ENCODE data around the gene MRTFA.
"Not testable (repeated sequence)": the region's sequence is repeated elsewhere in the genome, so short reads cannot be mapped to it uniquely, and the experiment has no call there.

The MRTFA gene

DNA sequence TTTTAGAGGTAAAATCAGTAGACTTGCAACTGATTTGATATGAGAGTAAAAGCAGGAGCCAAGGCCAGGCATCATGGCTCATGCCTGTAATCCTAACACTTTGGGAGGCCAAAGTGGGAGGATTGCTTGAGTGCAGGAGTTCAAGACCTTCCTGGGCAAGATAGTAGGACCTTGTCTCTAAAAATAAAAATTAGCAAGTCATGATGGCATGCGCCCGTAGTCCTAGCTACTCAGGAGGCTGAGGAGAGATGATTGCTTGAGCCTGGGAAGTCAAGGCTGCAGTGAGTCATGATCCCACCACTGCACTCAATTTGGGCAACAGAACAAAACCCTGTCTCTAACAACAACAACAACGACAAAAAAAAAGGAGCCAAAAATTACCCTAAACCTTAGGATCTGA is 252.6 kb downstream of the MRTFA start:
- no peaks in the 10 kb centered on the region for H3K27me3 ChIP-seq (ENCODE audit: control insufficient read depth in 1 of 2, insufficient read depth in 2 of 2, low read length in 2 of 2)
- H3K4me1 ChIP-seq (ENCODE audit: insufficient read depth, low read length) = no peaks in the 10 kb centered on the region
- H3K9me3 ChIP-seq (ENCODE audit: low read length) = no peaks in the 10 kb centered on the region
- no peak overlapping the region for H3K4me3 ChIP-seq (ENCODE audit: low read depth in 1 of 2, low read length in 2 of 2)
- H3K27ac ChIP-seq (ENCODE audit: low read depth, low read length) = no peak overlapping the region
- H3K9ac ChIP-seq (ENCODE audit: low read length) = no peak overlapping the region
- H3K36me3 ChIP-seq (ENCODE audit: insufficient read depth, low read length) = no peaks in the 10 kb centered on the region

DNA sequence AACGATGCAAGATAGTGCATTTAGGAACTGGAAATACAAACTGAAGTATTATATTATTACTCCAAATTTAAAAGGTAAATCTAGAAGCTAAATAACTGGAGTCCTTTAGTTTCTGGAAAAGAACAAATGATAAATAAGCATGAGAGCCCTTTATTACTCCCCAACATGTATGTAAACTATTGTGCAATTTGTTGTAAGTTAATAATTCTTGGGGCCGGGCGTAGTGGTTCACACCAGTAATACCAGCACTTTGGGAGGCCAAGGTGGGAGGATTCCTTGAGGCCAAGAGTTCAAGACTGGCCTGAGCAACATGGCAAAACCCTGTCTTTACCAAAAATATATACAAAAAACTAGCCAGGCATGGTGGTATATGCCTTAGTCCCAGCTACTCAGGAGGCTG is 255.1 kb downstream of the MRTFA start:
- no peaks in the 10 kb centered on the region for H3K36me3 ChIP-seq (ENCODE audit: insufficient read depth, low read length)
- no peaks in the 10 kb centered on the region for H3K9me3 ChIP-seq (ENCODE audit: low read length)
- H3K9ac ChIP-seq (ENCODE audit: low read length) = no peak overlapping the region
- H3K27ac ChIP-seq (ENCODE audit: low read depth, low read length) = no peak overlapping the region
- H3K4me1 ChIP-seq (ENCODE audit: insufficient read depth, low read length) = no peaks in the 10 kb centered on the region
- no peak overlapping the region for H3K4me3 ChIP-seq (ENCODE audit: low read depth in 1 of 2, low read length in 2 of 2)
- H3K27me3 ChIP-seq (ENCODE audit: control insufficient read depth in 1 of 2, insufficient read depth in 2 of 2, low read length in 2 of 2) = no peaks in the 10 kb centered on the region

DNA sequence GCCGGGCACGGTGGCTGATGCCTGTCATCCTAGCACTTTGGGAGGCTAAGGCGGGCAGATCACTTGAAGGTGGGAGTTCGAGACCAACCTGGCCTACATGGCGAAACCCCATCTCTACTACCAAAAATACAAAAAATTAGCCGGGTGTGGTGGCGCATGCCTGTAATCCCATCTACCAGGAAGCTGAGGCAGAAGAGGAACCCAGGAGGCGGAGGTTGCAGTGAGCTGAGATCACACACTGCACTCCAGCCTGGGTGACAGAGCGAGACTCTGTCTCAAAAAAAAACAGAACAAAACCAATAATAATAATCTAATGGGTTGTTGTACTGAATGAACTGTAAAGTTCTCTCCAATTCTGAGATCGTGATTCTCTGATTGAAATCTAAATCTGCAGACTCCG is 258.1 kb downstream of the MRTFA start:
- H3K4me1 ChIP-seq (ENCODE audit: insufficient read depth, low read length); H3K9ac ChIP-seq (ENCODE audit: low read length); H3K36me3 ChIP-seq (ENCODE audit: insufficient read depth, low read length); H3K9me3 ChIP-seq (ENCODE audit: low read length); H3K27me3 ChIP-seq (ENCODE audit: control insufficient read depth in 1 of 2, insufficient read depth in 2 of 2, low read length in 2 of 2); H3K4me3 ChIP-seq (ENCODE audit: low read depth in 1 of 2, low read length in 2 of 2); H3K27ac ChIP-seq (ENCODE audit: low read depth, low read length): not testable (repeated sequence)

DNA sequence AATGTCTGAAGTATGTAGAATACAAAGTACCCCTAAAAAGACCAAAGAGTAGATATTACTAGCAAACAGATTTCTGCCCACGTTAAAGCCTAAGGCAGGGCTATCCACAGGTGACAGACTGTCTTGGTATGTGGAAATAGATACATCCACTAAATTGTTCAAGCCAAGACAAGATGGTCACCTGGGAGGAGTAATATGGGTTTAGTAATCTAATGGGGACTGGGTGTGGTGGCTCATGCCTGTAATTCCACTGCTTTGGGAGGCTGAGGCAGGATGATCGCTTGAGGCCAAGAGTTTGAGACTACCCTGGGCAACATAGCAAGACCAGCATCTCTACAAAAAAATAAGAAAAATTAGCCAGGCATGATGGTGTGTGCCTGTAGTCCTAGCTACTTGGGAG is 258.6 kb downstream of the MRTFA start:
- H3K4me1 ChIP-seq (ENCODE audit: insufficient read depth, low read length) = peaks cover under 1% of the 10 kb centered on the region
- H3K27me3 ChIP-seq (ENCODE audit: control insufficient read depth in 1 of 2, insufficient read depth in 2 of 2, low read length in 2 of 2) = no peaks in the 10 kb centered on the region
- no peak overlapping the region for H3K27ac ChIP-seq (ENCODE audit: low read depth, low read length)
- no peaks in the 10 kb centered on the region for H3K9me3 ChIP-seq (ENCODE audit: low read length)
- H3K36me3 ChIP-seq (ENCODE audit: insufficient read depth, low read length) = no peaks in the 10 kb centered on the region
- no peak overlapping the region for H3K4me3 ChIP-seq (ENCODE audit: low read depth in 1 of 2, low read length in 2 of 2)
- H3K9ac ChIP-seq (ENCODE audit: low read length) = no peak overlapping the region

DNA sequence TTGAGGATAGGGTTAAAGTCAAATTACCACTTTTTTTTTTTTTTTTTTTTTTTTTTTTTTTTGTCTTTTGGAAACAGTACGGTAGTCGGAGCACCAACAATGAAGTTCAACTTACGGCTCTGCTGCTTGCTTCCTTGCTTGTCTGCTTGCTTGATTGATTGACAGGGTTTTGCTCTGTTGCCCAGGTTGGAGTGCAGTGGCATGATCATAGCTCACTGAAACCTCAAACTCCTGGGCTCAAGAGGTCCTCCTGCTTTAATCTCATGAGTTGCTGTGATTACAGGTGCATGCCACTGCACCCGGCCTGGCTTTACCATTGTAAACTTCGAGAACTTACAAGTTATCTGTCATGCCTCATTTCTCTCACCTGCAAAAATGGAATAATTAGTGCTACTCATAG is 260.4 kb downstream of the MRTFA start:
- Histone ChIP-seq H3K27ac (ENCODE audit: low read depth, low read length) (no peak overlapping the region), H3K9me3 (ENCODE audit: low read length) (no peaks in the 10 kb centered on the region)

DNA sequence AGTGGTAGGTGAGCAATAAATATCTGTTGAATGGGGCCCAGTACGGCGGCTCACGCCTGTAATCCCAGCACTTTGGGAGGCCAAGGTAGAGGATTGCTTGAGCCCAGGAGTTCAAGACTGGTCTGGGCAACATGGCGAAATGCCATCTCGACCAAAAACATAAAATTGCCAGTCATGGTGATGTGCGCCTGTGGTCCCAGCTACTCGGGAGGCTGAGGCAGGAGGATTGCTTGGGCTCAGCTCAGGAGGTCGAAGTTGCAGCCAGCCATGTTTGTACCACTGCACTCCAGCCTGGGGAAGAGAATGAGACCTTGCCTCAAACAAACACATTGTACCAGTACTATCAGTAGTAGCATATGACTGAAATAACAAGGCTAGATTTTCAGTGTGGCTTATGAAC is 262.0 kb downstream of the MRTFA start:
- H3K27ac ChIP-seq (ENCODE audit: low read depth, low read length) = no peak overlapping the region
- H3K9me3 ChIP-seq (ENCODE audit: low read length) = no peaks in the 10 kb centered on the region
- no peak overlapping the region for H3K4me3 ChIP-seq (ENCODE audit: low read depth in 1 of 2, low read length in 2 of 2)
- no peak overlapping the region for H3K9ac ChIP-seq (ENCODE audit: low read length)
- no peaks in the 10 kb centered on the region for H3K27me3 ChIP-seq (ENCODE audit: control insufficient read depth in 1 of 2, insufficient read depth in 2 of 2, low read length in 2 of 2)
- H3K4me1 ChIP-seq (ENCODE audit: insufficient read depth, low read length) = peaks cover 15% of the 10 kb centered on the region
- H3K36me3 ChIP-seq (ENCODE audit: insufficient read depth, low read length) = no peaks in the 10 kb centered on the region

More for the DNA sequence above, 260.4 kb downstream of the MRTFA start:
- Histone ChIP-seq H3K4me3 (ENCODE audit: low read depth in 1 of 2, low read length in 2 of 2) (no peak overlapping the region), H3K27me3 (ENCODE audit: control insufficient read depth in 1 of 2, insufficient read depth in 2 of 2, low read length in 2 of 2) (no peaks in the 10 kb centered on the region), H3K36me3 (ENCODE audit: insufficient read depth, low read length) (no peaks in the 10 kb centered on the region), H3K4me1 (ENCODE audit: insufficient read depth, low read length) (peaks cover 14% of the 10 kb centered on the region), H3K9ac (ENCODE audit: low read length) (no peak overlapping the region)

DNA sequence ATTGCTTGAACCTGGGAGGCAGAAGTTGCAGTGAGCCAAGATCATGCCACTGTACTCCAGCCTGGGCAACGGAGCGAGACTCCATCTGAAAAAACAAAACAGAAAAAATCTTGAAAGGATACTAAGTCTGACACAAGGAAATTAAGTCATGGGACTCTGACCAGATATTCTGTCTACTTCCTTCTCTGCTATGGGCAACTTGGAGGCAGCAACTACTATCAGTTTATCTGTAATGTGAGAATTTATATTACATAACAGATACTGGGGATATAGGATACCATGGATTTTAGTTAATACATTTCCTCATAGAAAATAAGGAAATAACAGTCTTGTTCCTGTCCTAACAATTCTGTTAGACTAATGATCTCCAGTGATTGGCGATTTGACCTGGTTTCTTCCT is 267.7 kb downstream of the MRTFA start:
- Histone ChIP-seq H3K4me1 (ENCODE audit: insufficient read depth, low read length) (peaks cover 15% of the 10 kb centered on the region), H3K9ac (ENCODE audit: low read length) (no peak overlapping the region), H3K4me3 (ENCODE audit: low read depth in 1 of 2, low read length in 2 of 2) (no peak overlapping the region), H3K36me3 (ENCODE audit: insufficient read depth, low read length) (peaks cover 42% of the 10 kb centered on the region), H3K27me3 (ENCODE audit: control insufficient read depth in 1 of 2, insufficient read depth in 2 of 2, low read length in 2 of 2) (no peaks in the 10 kb centered on the region), H3K27ac (ENCODE audit: low read depth, low read length) (no peak overlapping the region), H3K9me3 (ENCODE audit: low read length) (no peaks in the 10 kb centered on the region)

DNA sequence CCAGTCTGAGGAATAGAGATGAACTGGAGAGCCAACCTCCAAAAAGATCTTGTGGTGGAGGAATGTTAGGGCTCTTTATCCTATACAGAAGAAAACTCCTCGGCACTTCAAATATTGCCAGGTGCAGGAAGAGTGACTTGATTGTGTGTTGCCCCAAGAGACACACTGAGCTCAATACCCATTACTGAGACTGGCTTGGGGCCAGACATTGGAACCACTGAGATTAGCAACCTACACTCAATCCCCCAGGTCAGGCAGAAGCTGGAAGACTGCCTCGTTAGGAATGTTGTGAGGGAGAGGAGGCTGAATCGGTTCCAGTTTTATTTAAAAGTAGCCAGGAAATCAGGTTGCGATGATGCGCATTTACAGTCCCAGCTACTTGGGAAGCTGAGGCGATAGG is 268.5 kb downstream of the MRTFA start:
- Histone ChIP-seq H3K4me3 (ENCODE audit: low read depth in 1 of 2, low read length in 2 of 2) (no peak overlapping the region), H3K4me1 (ENCODE audit: insufficient read depth, low read length) (peaks cover 15% of the 10 kb centered on the region), H3K9me3 (ENCODE audit: low read length) (no peaks in the 10 kb centered on the region), H3K27ac (ENCODE audit: low read depth, low read length) (no peak overlapping the region), H3K9ac (ENCODE audit: low read length) (no peak overlapping the region), H3K36me3 (ENCODE audit: insufficient read depth, low read length) (peaks cover 46% of the 10 kb centered on the region), H3K27me3 (ENCODE audit: control insufficient read depth in 1 of 2, insufficient read depth in 2 of 2, low read length in 2 of 2) (no peaks in the 10 kb centered on the region)

DNA sequence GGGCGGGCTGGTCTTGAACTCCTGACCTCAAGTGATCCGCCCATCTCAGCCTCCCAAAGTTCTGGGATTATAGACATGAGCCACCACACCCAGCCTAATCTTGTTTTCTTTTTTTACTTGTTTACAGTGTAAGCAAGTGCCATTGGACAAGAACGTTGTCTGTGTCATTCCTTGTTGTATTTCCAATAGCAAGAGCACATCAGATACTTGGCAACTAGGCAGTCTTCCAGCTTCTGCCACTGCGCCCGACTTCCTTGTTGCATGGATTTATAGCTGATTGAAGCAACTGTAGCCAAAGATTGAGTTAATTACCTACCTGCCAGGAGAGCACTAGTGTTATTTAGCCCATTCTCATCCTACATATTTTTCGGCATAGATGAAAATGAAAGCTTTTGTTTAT is 269.2 kb downstream of the MRTFA start:
- H3K27ac ChIP-seq (ENCODE audit: low read depth, low read length) = no peak overlapping the region
- no peak overlapping the region for H3K4me3 ChIP-seq (ENCODE audit: low read depth in 1 of 2, low read length in 2 of 2)
- no peak overlapping the region for H3K9ac ChIP-seq (ENCODE audit: low read length)
- peaks cover 8% of the 10 kb centered on the region for H3K4me1 ChIP-seq (ENCODE audit: insufficient read depth, low read length)
- no peaks in the 10 kb centered on the region for H3K27me3 ChIP-seq (ENCODE audit: control insufficient read depth in 1 of 2, insufficient read depth in 2 of 2, low read length in 2 of 2)
- H3K36me3 ChIP-seq (ENCODE audit: insufficient read depth, low read length) = peaks cover 53% of the 10 kb centered on the region
- H3K9me3 ChIP-seq (ENCODE audit: low read length) = no peaks in the 10 kb centered on the region

DNA sequence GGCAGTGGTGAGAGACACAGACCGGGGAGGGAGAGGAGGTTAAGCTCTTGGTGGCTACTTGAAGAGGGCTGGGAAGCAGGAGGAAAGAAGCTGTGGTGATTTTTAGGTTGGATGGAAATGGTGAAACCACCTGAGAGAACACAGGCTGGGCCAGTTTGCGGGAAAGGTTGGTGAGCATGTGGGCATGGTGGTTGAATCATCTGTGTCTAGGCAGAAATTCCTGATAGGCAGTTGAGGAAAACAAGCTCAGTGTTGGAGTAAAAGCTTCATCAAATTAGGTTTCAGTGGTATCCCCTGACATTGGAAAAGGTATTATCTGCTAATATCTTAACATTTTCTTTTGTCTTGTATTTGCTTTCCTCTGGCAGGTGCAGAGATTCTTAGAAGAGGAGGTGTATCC is 270.5 kb downstream of the MRTFA start:
- Histone ChIP-seq H3K9ac (ENCODE audit: low read length) (no peak overlapping the region), H3K36me3 (ENCODE audit: insufficient read depth, low read length) (peaks cover 66% of the 10 kb centered on the region), H3K27me3 (ENCODE audit: control insufficient read depth in 1 of 2, insufficient read depth in 2 of 2, low read length in 2 of 2) (no peaks in the 10 kb centered on the region), H3K4me1 (ENCODE audit: insufficient read depth, low read length) (peaks cover under 1% of the 10 kb centered on the region), H3K9me3 (ENCODE audit: low read length) (no peaks in the 10 kb centered on the region), H3K27ac (ENCODE audit: low read depth, low read length) (no peak overlapping the region), H3K4me3 (ENCODE audit: low read depth in 1 of 2, low read length in 2 of 2) (no peak overlapping the region)

DNA sequence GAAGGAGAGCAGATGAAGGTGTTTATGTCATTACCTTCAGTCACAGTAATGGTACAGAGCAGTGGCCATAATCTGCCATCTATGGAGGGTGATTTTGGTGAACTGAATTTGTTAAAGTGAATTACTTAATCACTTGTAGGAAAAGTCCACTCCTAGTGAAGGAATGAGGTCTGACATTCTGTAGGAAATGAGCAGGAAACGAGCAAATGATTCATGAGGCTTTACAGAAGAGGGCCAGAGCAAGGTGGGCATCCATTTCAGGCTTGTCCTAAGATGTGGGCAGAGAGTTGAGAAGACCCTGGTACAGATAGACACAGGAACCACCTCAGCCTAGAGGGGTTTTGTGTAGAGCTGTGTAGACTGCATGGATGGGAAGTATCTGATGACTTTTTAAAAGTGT is 272.1 kb downstream of the MRTFA start:
- peaks cover 82% of the 10 kb centered on the region for H3K36me3 ChIP-seq (ENCODE audit: insufficient read depth, low read length)

DNA sequence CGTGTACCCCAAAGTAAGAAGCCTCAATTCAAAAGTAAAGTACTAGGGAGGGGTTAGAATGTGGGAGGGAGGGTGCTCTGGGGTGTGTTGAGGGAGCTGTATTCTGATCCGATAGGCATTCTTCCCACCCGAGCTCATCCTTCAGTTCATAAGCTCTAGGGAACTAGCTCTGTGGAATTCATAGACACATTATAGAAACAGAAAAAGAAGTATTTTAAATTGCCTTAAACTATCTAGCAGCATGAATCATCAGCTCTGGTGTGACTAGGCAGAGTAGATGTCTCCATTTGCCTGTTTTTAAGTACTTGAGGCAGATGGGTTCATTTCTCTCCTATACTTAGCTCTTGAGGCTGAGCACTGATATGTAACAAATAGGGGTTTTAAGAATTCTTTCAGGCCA is 273.5 kb downstream of the MRTFA start:
- Histone ChIP-seq H3K27me3 (ENCODE audit: control insufficient read depth in 1 of 2, insufficient read depth in 2 of 2, low read length in 2 of 2) (no peaks in the 10 kb centered on the region), H3K4me3 (ENCODE audit: low read depth in 1 of 2, low read length in 2 of 2) (no peak overlapping the region), H3K4me1 (ENCODE audit: insufficient read depth, low read length) (no peaks in the 10 kb centered on the region), H3K9ac (ENCODE audit: low read length) (no peak overlapping the region), H3K36me3 (ENCODE audit: insufficient read depth, low read length) (peaks cover 92% of the 10 kb centered on the region), H3K9me3 (ENCODE audit: low read length) (no peaks in the 10 kb centered on the region), H3K27ac (ENCODE audit: low read depth, low read length) (no peak overlapping the region)

More for the DNA sequence above, 272.1 kb downstream of the MRTFA start:
- Histone ChIP-seq H3K4me1 (ENCODE audit: insufficient read depth, low read length) (no peaks in the 10 kb centered on the region), H3K27ac (ENCODE audit: low read depth, low read length) (no peak overlapping the region), H3K27me3 (ENCODE audit: control insufficient read depth in 1 of 2, insufficient read depth in 2 of 2, low read length in 2 of 2) (no peaks in the 10 kb centered on the region), H3K9ac (ENCODE audit: low read length) (no peak overlapping the region), H3K4me3 (ENCODE audit: low read depth in 1 of 2, low read length in 2 of 2) (no peak overlapping the region), H3K9me3 (ENCODE audit: low read length) (no peaks in the 10 kb centered on the region)

Data from muscle layer of colon (tissue), 2 donors.